Keratinocyte (primary cell): Measurements from ENCODE around the gene DIRAS1. TPM values are rescaled to one million over a fixed set of nuclear protein-coding genes. Genes with fewer than 3 reads are reported as not detected.

Source experiments
- DNase-seq: peaks from one replicate; pipeline ENCODE4 v3.0.0-alpha.2; 2011; ENCODE audit warnings: low read depth, missing footprints, low spot score
- FAIRE-seq: peaks from 2 replicates; lab custom pipeline; 2011; peaks lifted over from hg19 to GRCh38; lab: Jason Lieb, UNC
- H2AFZ ChIP-seq: 2 replicates; pipeline ENCODE4 v1.6.0; 2012; ENCODE audit warnings: low read length, control low read depth, inconsistent platforms; ENCODE audit not compliant: control insufficient read depth
- H3K27ac ChIP-seq: 2 replicates; pipeline ENCODE4 v1.5.1; 2011; ENCODE audit warnings: low read length; ENCODE audit not compliant: control insufficient read depth, insufficient read depth
- H3K27me3 ChIP-seq: 3 replicates; pipeline ENCODE4 v1.6.0; 2011; ENCODE audit warnings: low read length; ENCODE audit not compliant: control insufficient read depth, insufficient read depth; ENCODE audit errors: extremely low read depth
- H3K36me3 ChIP-seq, 2 experiments: 2 replicates in 1 of 2; 3 replicates in 1 of 2; pipeline ENCODE4 v1.5.1; 2011; ENCODE audit warnings: low read length in 2 of 2, mild to moderate bottlenecking in 1 of 2; ENCODE audit not compliant: control insufficient read depth in 2 of 2, insufficient read depth in 2 of 2; ENCODE audit errors: extremely low read depth in 1 of 2
- H3K4me1 ChIP-seq: 3 replicates; pipeline ENCODE4 v1.5.1; 2011; ENCODE audit warnings: low read length; ENCODE audit not compliant: control insufficient read depth, insufficient read depth; ENCODE audit errors: extremely low read depth
- H3K4me2 ChIP-seq: 3 replicates; pipeline ENCODE4 v1.6.0; 2011; ENCODE audit warnings: low read depth, low read length; ENCODE audit not compliant: control insufficient read depth, insufficient read depth; ENCODE audit errors: extremely low read depth
- H3K4me3 ChIP-seq, 3 experiments: fragments of 200-600 bp in 1 of 3; sonication (generic) in 1 of 3; 2 replicates in 2 of 3; 3 replicates in 1 of 3; pipeline ENCODE4 v1.5.1; 2011 to 2016; ENCODE audit warnings: low read length in 3 of 3, mild to moderate bottlenecking in 3 of 3, control low read depth in 2 of 3, inconsistent platforms in 1 of 3, low read depth in 1 of 3, mixed read lengths in 1 of 3, mixed run types in 1 of 3, moderate library complexity in 1 of 3; ENCODE audit not compliant: control insufficient read depth in 2 of 3, insufficient read depth in 2 of 3; ENCODE audit errors: extremely low read depth in 1 of 3
- H3K79me2 ChIP-seq: 2 replicates; pipeline ENCODE4 v1.6.0; 2012; ENCODE audit warnings: low read length; ENCODE audit not compliant: control insufficient read depth, insufficient read depth
- H3K9ac ChIP-seq: 3 replicates; pipeline ENCODE4 v1.6.0; 2011; ENCODE audit warnings: low read length; ENCODE audit not compliant: control insufficient read depth, insufficient read depth; ENCODE audit errors: extremely low read depth
- H3K9me1 ChIP-seq: 3 replicates; pipeline ENCODE4 v1.6.0; 2011; ENCODE audit warnings: low read length; ENCODE audit not compliant: control insufficient read depth, insufficient read depth; ENCODE audit errors: extremely low read depth
- H3K9me3 ChIP-seq: 2 replicates; pipeline ENCODE4 v1.5.1; 2012; ENCODE audit warnings: low read depth, low read length; ENCODE audit not compliant: control insufficient read depth
- H4K20me1 ChIP-seq: 3 replicates; pipeline ENCODE4 v1.6.0; 2011; ENCODE audit warnings: low read length; ENCODE audit not compliant: control insufficient read depth, insufficient read depth; ENCODE audit errors: extremely low read depth
- CTCF ChIP-seq, 3 experiments: IDR thresholded peaks in 1 of 3; conservative IDR thresholded peaks in 1 of 3; optimal IDR thresholded peaks in 1 of 3; 2 replicates in 2 of 3; 3 replicates in 1 of 3; pipeline versions ENCODE3 to v1.5.1; 2011; ENCODE audit warnings: low read length in 3 of 3, mild to moderate bottlenecking in 3 of 3, moderate library complexity in 2 of 3, control low read depth in 1 of 3, inconsistent platforms in 1 of 3; ENCODE audit not compliant: insufficient read depth in 2 of 3; ENCODE audit errors: extremely low read depth in 1 of 3
- EZH2 ChIP-seq: IDR thresholded peaks from one replicate; pipeline ENCODE4 v1.6.1; 2012; ENCODE audit warnings: inconsistent platforms, mild to moderate bottlenecking, low read length, moderate library complexity
- dilution Hi-C: fragments of 300-500 bp; cut with MboI; formaldehyde crosslinking; loops from one replicate; pipeline ENCODE4 v1.7.0; 2020; ENCODE audit warnings: low sequenced_read_pairs; ENCODE audit not compliant: extremely low pct_ligation_motif_present
- polyA plus RNA-seq, 5 experiments: library from polyadenylated mRNA; depleted of rRNA in 3 of 5; stranded (reverse) in 3 of 5; stranded (forward) in 1 of 5; unstranded in 1 of 5; fragments of >200 nt; gene quantifications; 1 replicate in 1 of 5; 2 replicates in 3 of 5; 3 replicates in 1 of 5; pipeline versions ENCODE4 v1.2.1 to v1.2.3, GENCODE V29; 2011 to 2012; ENCODE audit warnings: missing spikeins in 2 of 5, low read depth in 1 of 5, low replicate concordance in 1 of 5

DIRAS1 gene
- polyA plus RNA-seq, 1 donor (not counting 4 experiments of a cell fraction or from before 2014, with no cell fraction given): 0.10 TPM

- no peak for FAIRE-seq
Observed at GRCh38 chr19:2666344-2666994, 54.7 kb downstream of the DIRAS1 start.

DNA sequence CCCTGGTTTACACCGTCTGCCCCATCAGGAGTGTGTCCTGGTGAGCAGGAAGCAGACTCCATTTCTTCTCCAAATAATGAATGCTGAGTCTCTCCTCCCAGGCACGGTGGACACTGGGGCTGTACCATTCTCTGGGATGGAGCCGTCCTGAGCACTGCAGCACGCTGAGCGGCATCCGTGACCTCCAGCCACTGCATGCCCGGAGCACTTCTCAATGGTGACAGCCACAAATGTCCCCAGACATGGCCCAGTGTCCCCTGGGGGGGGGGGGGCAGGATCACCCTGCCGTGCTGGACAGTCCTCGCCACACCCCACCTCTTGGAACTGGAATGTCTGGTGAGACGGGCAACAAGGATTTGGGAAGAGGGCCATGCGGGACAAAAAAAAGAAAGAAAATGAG, 56.1 kb downstream of the DIRAS1 start:
- no peak overlapping the region for H3K4me2 ChIP-seq
- dilution Hi-C loops: no loop called here
- FAIRE-seq: no peak

More at GRCh38 chr19:2666344-2666994, 54.7 kb downstream of the DIRAS1 start:
- Histone ChIP-seq H3K79me2 (no peaks in the 10 kb centered on the region), H3K27ac (no peak overlapping the region), H3K4me2 (no peak overlapping the region), H4K20me1 (peaks cover 2% of the 10 kb centered on the region), H3K36me3 (no peaks in the 10 kb centered on the region), H3K27me3 (no peaks in the 10 kb centered on the region), H3K4me1 (no peaks in the 10 kb centered on the region), H2AFZ (no peak overlapping the region), H3K9me3 (no peaks in the 10 kb centered on the region), H3K9ac (no peak overlapping the region), H3K9me1 (no peaks in the 10 kb centered on the region), H3K4me3 (no peak overlapping the region)
- no peak for DNase-seq
- dilution Hi-C loops: no loop called here
- TF ChIP-seq CTCF (optimal IDR thresholded peaks at IDR 0.05 in 1 of 3, IDR thresholded peaks at IDR 0.05 in 1 of 3, conservative IDR thresholded peaks at IDR 0.05 in 1 of 3; ENCODE audit: extremely low read depth in 1 of 3, insufficient read depth in 2 of 3, low read length in 3 of 3) (no peak), EZH2 (no peak)

More for the DNA sequence above, 56.1 kb downstream of the DIRAS1 start:
- Histone ChIP-seq H3K79me2 (no peaks in the 10 kb centered on the region), H3K36me3 (no peaks in the 10 kb centered on the region), H2AFZ (no peak overlapping the region), H3K27me3 (no peaks in the 10 kb centered on the region), H3K9me1 (no peaks in the 10 kb centered on the region), H3K27ac (no peak overlapping the region), H3K9me3 (no peaks in the 10 kb centered on the region), H3K4me3 (no peak overlapping the region), H3K9ac (no peak overlapping the region), H3K4me1 (no peaks in the 10 kb centered on the region), H4K20me1 (peaks cover 1% of the 10 kb centered on the region)
- no peak for TF ChIP-seq CTCF (optimal IDR thresholded peaks at IDR 0.05 in 1 of 3, IDR thresholded peaks at IDR 0.05 in 1 of 3, conservative IDR thresholded peaks at IDR 0.05 in 1 of 3; ENCODE audit: extremely low read depth in 1 of 3, insufficient read depth in 2 of 3, low read length in 3 of 3)
- TF ChIP-seq EZH2: no peak
- no peak for DNase-seq

Other genes with a start within 250 kb of the DIRAS1 start
- gene GADD45B, start 245.2 kb downstream of the DIRAS1 start, polyA plus RNA-seq: 20.6 to 32.4 TPM (median 26.8 TPM) in 3 replicates
- gene GNG7, start 18.7 kb downstream of the DIRAS1 start, polyA plus RNA-seq: 0.01 to 0.11 TPM (median 0.06 TPM) in 3 replicates
- gene SLC39A3, start 18.6 kb upstream of the DIRAS1 start, polyA plus RNA-seq: 26.2 to 40.0 TPM (median 28.1 TPM) in 3 replicates
- gene SGTA, start 61.9 kb upstream of the DIRAS1 start, polyA plus RNA-seq: 34.2 to 70.8 TPM (median 36.1 TPM) in 3 replicates
- 62.0 to 75.7 TPM (median 69.9 TPM) in 3 replicates for gene THOP1, start 64.1 kb upstream of the DIRAS1 start, polyA plus RNA-seq
- 2.2 to 3.0 TPM (median 2.7 TPM) in 3 replicates for gene ZNF554, start 98.5 kb upstream of the DIRAS1 start, polyA plus RNA-seq
- 3.3 to 4.3 TPM (median 3.9 TPM) in 3 replicates for gene ZNF555, start 120.1 kb upstream of the DIRAS1 start, polyA plus RNA-seq
- 0.01 to 0.05 TPM in 2 of 3 replicates, not detected in the other for gene ZNF556, start 146.0 kb upstream of the DIRAS1 start, polyA plus RNA-seq
- 9.4 to 10.1 TPM (median 9.7 TPM) in 3 replicates for gene ZNF57, start 179.6 kb upstream of the DIRAS1 start, polyA plus RNA-seq
- 4.7 to 6.0 TPM (median 5.2 TPM) in 3 replicates for gene ZNF77, start 223.6 kb upstream of the DIRAS1 start, polyA plus RNA-seq